Measurements from ENCODE around the gene DPAGT1.
A peak's percentile ranks its signal among the peaks of the same experiment; 100 is the strongest.

The DPAGT1 gene

DNA sequence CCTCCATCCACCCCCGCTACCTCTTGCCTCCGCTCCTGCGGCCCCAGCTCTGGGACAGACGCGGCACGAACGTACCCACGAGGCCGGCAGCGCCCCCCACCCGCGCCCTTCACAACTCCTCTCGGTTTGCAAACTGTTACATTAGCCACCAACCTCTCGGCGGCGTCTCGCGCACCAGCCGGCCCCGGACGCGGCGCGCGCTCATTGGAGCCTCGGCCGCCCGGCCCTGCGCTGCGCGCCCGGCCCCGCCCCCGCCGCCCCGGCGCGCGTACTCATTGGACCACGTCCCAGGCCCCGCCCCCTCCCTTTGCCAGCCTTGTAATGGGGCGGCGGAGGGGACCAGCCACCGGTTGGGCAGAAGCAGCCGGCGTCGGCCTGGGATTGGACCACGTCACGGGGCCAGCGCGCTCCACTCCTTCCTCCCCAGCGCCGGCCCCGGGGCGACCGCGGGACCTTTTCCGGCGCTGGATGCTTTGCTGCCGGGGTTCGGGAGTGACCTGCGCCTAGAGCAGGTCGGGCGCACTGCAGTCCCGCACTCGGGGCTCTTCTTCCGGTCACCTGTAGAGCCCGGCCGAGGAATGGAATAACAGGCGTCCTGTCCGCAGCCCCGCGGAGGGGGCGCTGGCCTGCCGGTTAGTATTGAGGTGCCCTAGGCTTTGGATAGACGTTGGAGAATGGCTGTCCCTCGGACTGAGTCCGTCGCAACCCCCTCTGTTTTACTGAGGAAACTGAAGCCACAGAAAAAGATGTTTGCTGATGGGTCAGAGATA, 44.5 kb downstream of the DPAGT1 start, which contains the start of gene HYOU1:
Gene HYOU1, minus strand, starts transcription at position 206 of the 770 bp plus-strand sequence. CDS start 1,045 bp downstream, outside the sequence.
- peak; percentile 97 for DNase-seq

GRCh38 chr11:119056421-119056999, 45.1 kb downstream of the DPAGT1 start:
- DNase-seq = peak; percentile 72

DNA sequence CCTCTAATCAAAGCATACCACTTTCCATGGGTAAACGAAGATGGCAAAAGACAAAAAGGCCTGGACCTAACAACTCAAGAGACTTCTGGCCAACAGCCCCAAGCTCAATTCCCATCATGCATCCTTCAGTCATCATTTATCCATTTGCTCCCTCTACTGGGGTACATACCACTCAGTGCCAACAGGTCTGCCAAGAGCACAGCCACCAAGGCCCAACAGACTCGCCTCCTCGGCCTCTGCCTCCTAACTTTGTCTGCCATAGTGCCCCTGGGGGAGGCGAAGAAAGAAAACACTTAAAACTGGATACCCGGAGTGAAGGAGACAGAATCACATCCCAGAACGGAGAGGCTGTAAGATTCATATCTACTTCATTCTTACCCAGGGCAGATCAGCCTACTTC, 45.8 kb downstream of the DPAGT1 start:
- DNase-seq = peak; percentile 28

DNA sequence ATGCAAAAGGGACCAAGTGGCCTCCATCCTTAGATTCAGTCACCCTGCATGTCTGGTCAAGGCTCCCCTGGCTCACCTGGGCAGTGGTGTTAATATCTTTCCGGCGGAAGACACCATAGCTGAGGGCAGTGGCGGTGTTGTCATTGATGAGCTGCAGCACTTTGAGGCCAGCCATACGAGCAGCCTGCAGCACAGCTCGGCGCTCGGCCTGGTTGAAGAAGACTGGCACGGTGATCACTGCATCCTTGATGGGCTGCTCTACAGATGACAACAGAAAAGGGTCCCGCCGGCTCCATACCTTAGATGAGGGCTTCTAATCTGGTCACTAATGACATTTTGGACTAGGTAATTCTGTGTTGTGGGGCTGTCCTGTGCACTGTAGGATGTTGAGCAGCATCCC, 47.2 kb downstream of the DPAGT1 start:
- no peak for DNase-seq

GRCh38 chr11:119052163-119052814, 49.4 kb downstream of the DPAGT1 start:
- no peak for DNase-seq

- peak; percentile 40 for DNase-seq
These were observed 50.1 kb downstream of the DPAGT1 start for GRCh38 chr11:119051440-119052162.

DNA sequence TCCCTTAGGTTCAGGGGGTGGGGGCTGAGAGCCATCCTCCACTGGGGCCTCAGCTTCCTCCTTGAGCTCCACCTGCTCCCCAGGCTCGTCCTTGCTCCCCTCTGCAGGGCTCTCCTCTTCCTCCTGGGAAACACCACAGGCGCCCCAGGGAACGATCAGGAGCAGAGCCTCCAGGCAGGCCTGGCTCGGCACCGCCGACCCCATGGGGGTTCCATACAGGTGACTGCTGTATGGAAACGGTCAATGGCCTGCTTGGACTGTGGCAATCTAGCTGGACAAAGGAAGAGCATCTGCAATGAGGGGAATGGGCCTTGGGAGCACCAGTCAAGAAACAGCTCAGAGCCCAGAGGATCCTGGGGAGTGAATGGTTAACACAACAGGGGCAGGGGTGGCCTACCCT, 52.6 kb downstream of the DPAGT1 start:
- no peak for DNase-seq

- no peak for DNase-seq
These were observed 53.0 kb downstream of the DPAGT1 start for GRCh38 chr11:119048644-119049043.

GRCh38 chr11:119047205-119047604, 54.4 kb downstream of the DPAGT1 start:
- DNase-seq = no peak
